Measurements from ENCODE around the gene ZNF444. TPM values are rescaled to one million over a fixed set of nuclear protein-coding genes. Genes with fewer than 3 reads are reported as not detected.

Gene ZNF444
- total and polyA plus RNA-seq, 2 donors (not counting 3 experiments of a cell fraction or from before 2014, with no cell fraction given) = 37.2 to 41.7 TPM

GRCh38 chr19:56130006-56130405, 11.1 kb upstream of the ZNF444 start:
- POLR2A ChIA-PET = no interaction called here
- Histone ChIP-seq H3K79me2 (ENCODE audit: control insufficient read depth, insufficient read depth, low read length) (no peaks in the 10 kb centered on the region), H3K9me1 (replicated peaks; ENCODE audit: control insufficient read depth, extremely low read depth, insufficient read depth, low read length) (no peaks in the 10 kb centered on the region), H3K27me3 (ENCODE audit: control insufficient read depth in 2 of 2, insufficient read depth in 2 of 2, low read length in 2 of 2) (no peaks in the 10 kb centered on the region), H3K4me3 (replicated peaks in 1 of 3; ENCODE audit: insufficient read depth in 1 of 3, low read depth in 1 of 3, low read length in 3 of 3) (no peak overlapping the region), H4K20me1 (replicated peaks; ENCODE audit: control insufficient read depth, extremely low read depth, insufficient read depth, low read length) (no peaks in the 10 kb centered on the region), H3K9ac (replicated peaks; ENCODE audit: extremely low read depth, insufficient read depth, low read length) (no peak overlapping the region), H3K27ac (ENCODE audit: insufficient read depth, low read depth, low read length) (no peak overlapping the region), H3K9me3 (replicated peaks; ENCODE audit: control insufficient read depth, insufficient read depth, low read length) (no peaks in the 10 kb centered on the region), H3K4me2 (ENCODE audit: insufficient read depth, low read length) (no peak overlapping the region), H3K4me1 (ENCODE audit: control insufficient read depth, extremely low read depth, insufficient read depth, low read length) (no peaks in the 10 kb centered on the region), H2AFZ (ENCODE audit: low read depth, low read length) (no peak overlapping the region), H3K36me3 (ENCODE audit: control insufficient read depth in 2 of 2, extremely low read depth in 1 of 2, insufficient read depth in 2 of 2, low read length in 2 of 2) (no peaks in the 10 kb centered on the region)
- CTCF ChIA-PET = interaction anchor here (1.8 kb wide), 1 partner anchor 123 kb away, joined by 6 read pairs; no protein-coding TSS in a partner anchor
- FAIRE-seq = no peak
- no peak for TF ChIP-seq POLR2AphosphoS5 (IDR thresholded peaks at IDR 0.05; ENCODE audit: insufficient read depth, low read depth, low read length)
- TF ChIP-seq POLR2A (IDR thresholded peaks at IDR 0.05; ENCODE audit: low read depth, low read length) = no peak
- TF ChIP-seq EZH2 (IDR thresholded peaks at IDR 0.05; ENCODE audit: borderline replicate concordance, low read depth, low read length, severe bottlenecking) = no peak
- no TSS peak for BruUV-seq (replicated peaks)
- no peak for DNase-seq (ENCODE audit: low read depth, low spot score)
- dilution Hi-C loops (cut with MboI; ENCODE audit: extremely low pct_ligation_motif_present, low sequenced_read_pairs) (no loop called here), intact Hi-C loops (cut with micrococcal nuclease) (no loop called here)

GRCh38 chr19:56131651-56132050, 9.4 kb upstream of the ZNF444 start:
- ChIA-PET POLR2A (no interaction called here), CTCF (interaction anchor here (0.9 kb wide), 1 partner anchor 9 kb away, joined by 3 read pairs; the partner anchor contains the start of gene ZNF444)
- Histone ChIP-seq H3K9ac (replicated peaks; ENCODE audit: extremely low read depth, insufficient read depth, low read length) (no peak overlapping the region), H3K4me3 (replicated peaks in 1 of 3; ENCODE audit: insufficient read depth in 1 of 3, low read depth in 1 of 3, low read length in 3 of 3) (no peak overlapping the region), H2AFZ (ENCODE audit: low read depth, low read length) (no peak overlapping the region), H3K4me2 (ENCODE audit: insufficient read depth, low read length) (no peak overlapping the region), H3K27me3 (ENCODE audit: control insufficient read depth in 2 of 2, insufficient read depth in 2 of 2, low read length in 2 of 2) (no peaks in the 10 kb centered on the region), H3K27ac (ENCODE audit: insufficient read depth, low read depth, low read length) (no peak overlapping the region), H3K36me3 (ENCODE audit: control insufficient read depth in 2 of 2, extremely low read depth in 1 of 2, insufficient read depth in 2 of 2, low read length in 2 of 2) (no peaks in the 10 kb centered on the region), H3K9me3 (replicated peaks; ENCODE audit: control insufficient read depth, insufficient read depth, low read length) (no peaks in the 10 kb centered on the region), H3K79me2 (ENCODE audit: control insufficient read depth, insufficient read depth, low read length) (no peaks in the 10 kb centered on the region), H3K9me1 (replicated peaks; ENCODE audit: control insufficient read depth, extremely low read depth, insufficient read depth, low read length) (no peaks in the 10 kb centered on the region), H4K20me1 (replicated peaks; ENCODE audit: control insufficient read depth, extremely low read depth, insufficient read depth, low read length) (no peaks in the 10 kb centered on the region), H3K4me1 (ENCODE audit: control insufficient read depth, extremely low read depth, insufficient read depth, low read length) (no peaks in the 10 kb centered on the region)
- DNase-seq (ENCODE audit: low read depth, low spot score) (no peak), FAIRE-seq (no peak)
- intact Hi-C loops (cut with micrococcal nuclease) (no loop called here), dilution Hi-C loops (cut with MboI; ENCODE audit: extremely low pct_ligation_motif_present, low sequenced_read_pairs) (no loop called here)
- BruUV-seq (replicated peaks) = no TSS peak
- TF ChIP-seq POLR2A (IDR thresholded peaks at IDR 0.05; ENCODE audit: low read depth, low read length) (no peak), FOS (IDR thresholded peaks at IDR 0.05; ENCODE audit: borderline replicate concordance, insufficient read depth, low read length) (no peak), GATA2 (IDR thresholded peaks at IDR 0.05; ENCODE audit: insufficient read depth, insufficient read length, low read depth, low read length) (no peak), POLR2AphosphoS5 (IDR thresholded peaks at IDR 0.05; ENCODE audit: insufficient read depth, low read depth, low read length) (no peak), CTCF (IDR thresholded peaks at IDR 0.05; ENCODE audit: extremely low read depth in 1 of 2, insufficient read depth in 1 of 2, low read depth in 1 of 2, low read length in 2 of 2) (no peak), MYC (IDR thresholded peaks at IDR 0.05; ENCODE audit: low read depth, low read length) (no peak), MAX (IDR thresholded peaks at IDR 0.05; ENCODE audit: insufficient read depth, insufficient read length) (no peak), EZH2 (IDR thresholded peaks at IDR 0.05; ENCODE audit: borderline replicate concordance, low read depth, low read length, severe bottlenecking) (no peak), JUN (IDR thresholded peaks at IDR 0.05; ENCODE audit: borderline replicate concordance, insufficient read depth, insufficient read length, low read depth) (no peak)

Data from endothelial cell of umbilical vein (primary cell).